ENCODE measurements around the gene TSC22D1. TPM values are rescaled to one million over a fixed set of nuclear protein-coding genes. Genes with fewer than 3 reads are reported as not detected.

TSC22D1 gene
- total RNA-seq, 3 donors from 2014 or later, result 3.9 to 5.6 (median 4.8) TPM

DNA sequence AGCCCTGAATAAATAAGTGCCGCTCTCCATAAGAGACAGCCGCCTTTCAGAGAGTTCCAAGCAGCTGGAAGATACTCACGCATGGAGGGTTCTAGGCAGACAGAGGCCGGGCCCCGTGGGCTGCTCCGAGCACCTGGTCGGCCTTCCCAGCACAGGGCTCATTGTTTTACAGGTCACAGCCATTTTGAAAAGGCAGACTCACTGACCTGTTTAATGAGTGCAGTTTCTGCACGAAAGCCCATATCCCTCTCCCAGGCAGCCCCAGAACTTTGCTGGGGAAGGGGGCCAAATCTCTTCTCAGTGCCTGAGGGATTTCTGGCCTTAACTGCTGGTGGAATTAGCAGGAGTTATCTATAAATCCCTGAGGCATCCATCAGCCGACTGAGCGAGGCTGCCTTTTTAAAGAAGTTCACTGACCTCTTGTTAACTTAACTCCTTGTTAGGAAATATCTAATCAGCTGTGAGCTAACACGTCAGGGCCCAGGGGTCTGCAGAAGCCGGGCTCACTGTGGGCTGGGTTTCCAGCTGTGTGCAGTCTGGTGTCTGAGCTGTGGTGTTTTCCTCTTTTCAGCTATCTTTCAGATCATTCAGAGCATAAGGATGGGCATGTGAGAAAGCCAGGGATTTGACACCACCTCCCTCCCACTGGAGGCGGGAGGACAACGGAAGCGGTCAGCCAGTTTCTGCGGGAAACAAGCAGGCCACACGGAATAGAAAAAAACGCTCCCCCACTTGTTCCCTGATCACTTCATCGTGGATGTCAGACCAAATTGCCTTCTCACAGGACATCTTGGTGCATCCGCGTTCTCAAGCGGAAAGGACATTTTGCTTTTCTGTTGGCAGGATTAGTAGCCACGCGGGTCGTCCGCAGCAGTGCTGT lies 179.2 kb downstream of the TSC22D1 start:
- Mint-ChIP-seq H3K4me1 (ENCODE audit: low read depth) (no peaks in the 10 kb centered on the region), H3K4me3 (no peak overlapping the region), H3K9me3 (no peaks in the 10 kb centered on the region), H3K27me3 (ENCODE audit: low read depth) (peaks cover 10% of the 10 kb centered on the region), H3K36me3 (ENCODE audit: insufficient read depth) (no peaks in the 10 kb centered on the region)
- ATAC-seq (no peak), DNase-seq (no peak)

DNA sequence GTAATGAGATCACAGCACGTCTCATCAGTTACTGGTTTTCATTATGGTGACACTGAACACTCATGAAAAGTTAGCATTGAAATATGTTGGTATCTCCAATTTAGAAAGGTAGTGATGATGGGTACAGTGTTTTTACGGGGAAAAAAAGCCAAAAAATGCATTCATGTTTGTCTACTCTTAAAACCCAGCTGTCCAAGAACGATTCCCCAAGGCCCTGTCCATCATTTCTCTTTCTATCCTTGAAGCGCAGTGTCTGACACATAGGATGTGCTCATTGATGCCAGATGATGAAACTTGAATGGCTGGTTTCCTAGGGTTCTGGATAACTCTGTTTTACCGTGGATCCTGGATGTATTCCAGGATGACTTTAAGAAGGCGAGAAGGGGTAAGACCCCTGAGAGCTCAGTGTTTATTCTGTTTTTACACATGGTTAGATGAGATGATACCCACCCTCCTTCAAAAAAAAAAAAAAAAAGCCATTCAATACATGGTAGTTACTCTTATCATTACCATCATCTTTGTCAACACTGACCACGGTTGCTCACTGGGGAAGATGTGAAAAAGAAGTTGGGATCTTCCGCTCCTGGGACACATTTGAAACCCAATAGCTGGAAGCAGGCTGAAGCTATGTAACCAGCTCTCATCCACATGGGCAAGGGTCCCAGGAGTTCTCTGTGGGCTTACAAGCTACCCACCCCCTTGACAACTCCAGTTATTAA lies 180.0 kb downstream of the TSC22D1 start:
- H3K4me1 Mint-ChIP-seq (ENCODE audit: low read depth), result no peaks in the 10 kb centered on the region
- no peaks in the 10 kb centered on the region for H3K9me3 Mint-ChIP-seq
- H3K4me3 Mint-ChIP-seq, result no peak overlapping the region
- no peaks in the 10 kb centered on the region for H3K36me3 Mint-ChIP-seq (ENCODE audit: insufficient read depth)
- H3K27me3 Mint-ChIP-seq (ENCODE audit: low read depth), result peaks cover 10% of the 10 kb centered on the region
- ATAC-seq (no peak), DNase-seq (no peak)

DNA sequence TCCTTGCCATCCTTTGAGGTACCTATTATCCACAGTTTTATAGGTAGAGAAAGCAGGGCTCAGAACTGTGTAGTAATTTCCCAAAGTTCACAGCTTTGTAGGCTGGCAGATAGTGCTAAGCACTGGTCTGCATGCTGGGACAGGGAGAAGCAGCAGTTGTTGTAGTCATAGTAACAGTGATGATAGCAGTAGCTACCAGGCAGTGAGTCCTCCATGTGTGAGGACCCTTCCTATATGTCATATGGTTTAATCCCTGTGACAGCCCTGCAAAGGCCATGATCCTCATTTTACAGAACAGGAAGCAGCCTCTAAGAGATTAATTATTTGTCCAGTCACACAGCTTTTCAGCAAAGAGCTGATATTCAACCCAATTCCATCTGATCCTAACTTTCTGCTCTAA lies 181.5 kb downstream of the TSC22D1 start:
- H3K4me1 Mint-ChIP-seq (ENCODE audit: low read depth), result no peaks in the 10 kb centered on the region
- ATAC-seq (no peak), DNase-seq (no peak)
- H3K9me3 Mint-ChIP-seq, result no peaks in the 10 kb centered on the region
- no peak overlapping the region for H3K4me3 Mint-ChIP-seq
- no peaks in the 10 kb centered on the region for H3K36me3 Mint-ChIP-seq (ENCODE audit: insufficient read depth)
- H3K27me3 Mint-ChIP-seq (ENCODE audit: low read depth), result peaks cover 10% of the 10 kb centered on the region

DNA sequence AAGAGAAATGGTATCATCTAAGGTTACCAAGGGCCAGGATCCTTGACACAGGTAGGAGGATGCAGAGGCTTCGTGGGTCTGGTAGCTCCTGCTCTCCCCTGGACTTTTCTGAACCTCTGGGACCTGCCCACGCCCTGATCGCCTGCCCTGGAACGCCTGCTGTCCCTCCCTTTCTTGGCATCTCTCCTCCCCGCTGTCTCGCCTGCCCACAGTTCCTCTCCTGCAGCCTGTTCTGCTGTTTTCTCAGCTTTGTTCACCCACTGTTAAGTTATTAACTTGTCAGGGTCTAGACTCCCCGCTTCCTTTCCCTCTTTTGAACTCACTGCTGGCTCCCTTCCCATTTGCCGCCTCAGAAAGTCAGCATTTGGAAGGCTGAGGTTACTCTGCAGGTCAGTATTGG lies 182.7 kb downstream of the TSC22D1 start:
- ATAC-seq (no peak), DNase-seq (no peak)
- Mint-ChIP-seq H3K4me1 (ENCODE audit: low read depth) (no peaks in the 10 kb centered on the region), H3K27me3 (ENCODE audit: low read depth) (peaks cover 10% of the 10 kb centered on the region), H3K4me3 (no peak overlapping the region), H3K36me3 (ENCODE audit: insufficient read depth) (no peaks in the 10 kb centered on the region), H3K9me3 (no peaks in the 10 kb centered on the region)

DNA sequence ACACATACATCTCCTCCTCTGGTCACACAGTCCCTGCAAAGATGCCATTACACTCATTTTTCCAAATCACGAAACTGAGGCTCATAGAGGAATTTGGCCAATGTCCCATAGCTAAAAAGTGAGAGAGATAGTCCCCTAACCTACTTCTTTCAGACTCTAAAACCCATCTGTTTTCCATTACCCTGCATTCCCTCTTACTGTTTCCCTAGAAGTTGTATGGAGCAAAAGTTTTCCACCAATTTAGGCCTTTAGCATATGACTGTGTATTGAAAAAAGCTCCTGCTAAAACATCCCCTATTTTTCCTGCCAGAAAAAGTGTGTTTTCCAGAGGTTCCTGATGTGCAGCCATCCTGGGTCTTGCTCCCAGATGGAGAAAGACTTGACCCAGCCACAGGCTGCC lies 186.3 kb downstream of the TSC22D1 start:
- DNase-seq (no peak), ATAC-seq (no peak)
- no peaks in the 10 kb centered on the region for H3K9me3 Mint-ChIP-seq
- no peak overlapping the region for H3K4me3 Mint-ChIP-seq
- no peaks in the 10 kb centered on the region for H3K36me3 Mint-ChIP-seq (ENCODE audit: insufficient read depth)
- H3K27me3 Mint-ChIP-seq (ENCODE audit: low read depth), result peaks cover 10% of the 10 kb centered on the region
- no peaks in the 10 kb centered on the region for H3K4me1 Mint-ChIP-seq (ENCODE audit: low read depth)

DNA sequence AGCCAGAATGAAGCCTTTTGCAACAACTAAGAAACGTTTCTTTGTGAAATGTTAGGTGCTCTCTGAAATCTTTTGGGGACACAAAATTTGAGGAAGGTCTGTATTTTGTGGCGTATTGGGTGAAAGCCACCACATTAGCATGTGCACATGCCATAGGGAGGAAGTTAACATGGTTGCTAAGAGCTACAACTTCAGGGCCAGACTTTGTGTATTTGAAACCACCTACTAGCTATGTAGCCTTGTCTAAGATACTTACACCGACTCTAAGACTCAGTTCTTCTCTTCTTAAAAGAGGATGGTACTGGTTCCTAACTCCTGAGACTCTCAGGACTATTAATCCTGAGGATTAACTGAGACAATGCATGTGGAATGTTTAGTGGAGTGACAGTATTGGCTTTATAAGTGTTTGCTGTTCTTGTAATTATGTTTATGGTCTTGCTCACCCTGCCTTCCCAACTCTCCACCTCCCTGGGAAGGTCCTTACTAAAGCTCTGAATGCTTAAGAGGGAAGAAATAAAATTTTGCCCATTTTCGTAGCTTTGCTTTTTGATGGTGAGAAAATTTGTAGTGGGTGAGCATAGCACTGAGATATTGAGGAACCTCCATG lies 187.0 kb downstream of the TSC22D1 start:
- Mint-ChIP-seq H3K36me3 (ENCODE audit: insufficient read depth) (no peaks in the 10 kb centered on the region), H3K4me3 (no peak overlapping the region), H3K4me1 (ENCODE audit: low read depth) (no peaks in the 10 kb centered on the region), H3K27me3 (ENCODE audit: low read depth) (peaks cover 10% of the 10 kb centered on the region), H3K9me3 (no peaks in the 10 kb centered on the region)
- ATAC-seq, result no peak
- no peak for DNase-seq

DNA sequence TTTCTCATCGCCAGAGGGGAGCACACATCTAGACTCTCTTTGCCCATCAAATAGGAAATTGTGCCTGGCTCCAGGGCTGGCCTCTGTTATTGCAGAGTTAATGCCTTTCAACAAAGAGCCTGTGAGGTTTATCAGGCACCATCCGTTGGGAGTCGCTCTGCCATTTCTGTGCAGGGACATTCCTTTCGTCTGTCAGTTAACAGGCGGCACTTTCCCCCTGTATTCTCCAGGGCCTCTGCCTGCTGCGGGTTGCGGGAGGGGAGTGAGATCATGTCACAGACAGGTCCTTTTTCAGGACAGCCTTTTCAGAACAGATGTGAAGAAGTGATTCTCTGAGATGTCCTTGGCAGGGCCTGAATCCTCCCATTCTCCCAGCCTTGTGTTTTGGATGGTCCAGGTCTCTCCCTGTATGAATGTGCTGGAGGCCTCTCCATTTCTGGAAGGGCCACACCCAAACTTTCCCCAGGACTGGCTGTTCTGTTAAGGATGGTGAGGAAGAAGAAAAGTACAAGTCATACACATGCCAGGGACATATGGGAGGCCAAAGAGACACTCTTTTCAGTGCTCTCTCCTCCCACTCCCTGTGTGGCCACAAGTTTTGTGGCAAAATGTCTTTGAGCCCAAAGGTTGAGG lies 187.6 kb downstream of the TSC22D1 start:
- Mint-ChIP-seq H3K9me3 (no peaks in the 10 kb centered on the region), H3K36me3 (ENCODE audit: insufficient read depth) (no peaks in the 10 kb centered on the region), H3K4me1 (ENCODE audit: low read depth) (no peaks in the 10 kb centered on the region), H3K27me3 (ENCODE audit: low read depth) (peaks cover 10% of the 10 kb centered on the region), H3K4me3 (no peak overlapping the region)
- DNase-seq, result no peak
- ATAC-seq, result no peak

DNA sequence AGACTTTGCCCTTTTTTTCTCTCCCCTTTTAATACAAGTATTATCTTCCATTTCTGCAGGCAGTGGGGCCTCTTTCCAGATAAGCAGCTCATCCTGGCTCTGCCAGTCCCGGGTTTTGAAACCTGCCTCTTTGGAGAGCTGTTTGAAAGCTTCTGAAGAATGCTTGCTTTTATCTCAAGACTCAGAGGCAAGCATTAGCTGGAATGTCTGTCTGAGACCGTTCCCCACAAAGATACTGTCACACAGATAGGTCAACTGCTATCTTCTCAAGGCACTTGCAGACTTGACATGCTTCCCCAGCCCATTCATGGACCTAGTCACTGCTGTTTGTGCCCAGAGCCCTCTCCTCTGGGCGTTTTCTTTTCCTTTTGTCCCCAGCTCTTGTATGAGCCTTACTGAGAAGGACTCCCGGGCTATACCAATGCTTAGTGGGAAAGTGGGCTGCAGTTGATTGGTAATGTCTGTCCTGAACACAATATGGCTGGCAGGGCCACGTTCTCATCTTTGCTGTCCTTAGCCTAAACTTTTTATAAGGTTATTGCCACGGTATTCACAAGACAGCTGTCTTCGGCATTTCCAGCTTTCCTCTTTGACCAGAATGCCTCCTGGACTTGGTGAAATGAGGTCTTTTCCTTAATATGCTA lies 189.1 kb downstream of the TSC22D1 start:
- H3K27me3 Mint-ChIP-seq (ENCODE audit: low read depth), result no peaks in the 10 kb centered on the region
- no peaks in the 10 kb centered on the region for H3K4me1 Mint-ChIP-seq (ENCODE audit: low read depth)
- H3K36me3 Mint-ChIP-seq (ENCODE audit: insufficient read depth), result no peaks in the 10 kb centered on the region
- no peak overlapping the region for H3K4me3 Mint-ChIP-seq
- ATAC-seq (no peak), DNase-seq (no peak)
- H3K9me3 Mint-ChIP-seq, result no peaks in the 10 kb centered on the region

DNA sequence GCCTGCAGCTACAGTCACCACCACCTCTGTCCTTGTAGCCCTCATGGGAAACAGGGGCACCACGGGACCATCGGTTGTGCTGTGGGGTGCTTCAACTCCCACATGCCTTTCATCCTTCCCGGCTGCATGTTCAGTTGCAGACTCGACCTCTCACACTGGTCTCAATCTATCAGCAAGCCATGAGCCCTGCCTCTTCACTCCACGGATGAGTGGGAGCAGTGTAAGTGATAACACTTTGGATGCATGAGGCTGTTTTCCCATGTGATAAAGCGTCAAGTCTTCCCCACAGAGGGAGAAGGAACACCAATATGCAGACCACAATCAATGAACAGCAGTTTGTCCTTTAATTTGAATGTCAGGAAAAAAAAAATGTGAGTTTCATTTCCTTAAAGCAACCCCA lies 190.3 kb downstream of the TSC22D1 start:
- Mint-ChIP-seq H3K27me3 (ENCODE audit: low read depth) (no peaks in the 10 kb centered on the region), H3K36me3 (ENCODE audit: insufficient read depth) (no peaks in the 10 kb centered on the region), H3K4me3 (no peak overlapping the region), H3K9me3 (no peaks in the 10 kb centered on the region), H3K4me1 (ENCODE audit: low read depth) (no peaks in the 10 kb centered on the region)
- ATAC-seq (no peak), DNase-seq (no peak)

DNA sequence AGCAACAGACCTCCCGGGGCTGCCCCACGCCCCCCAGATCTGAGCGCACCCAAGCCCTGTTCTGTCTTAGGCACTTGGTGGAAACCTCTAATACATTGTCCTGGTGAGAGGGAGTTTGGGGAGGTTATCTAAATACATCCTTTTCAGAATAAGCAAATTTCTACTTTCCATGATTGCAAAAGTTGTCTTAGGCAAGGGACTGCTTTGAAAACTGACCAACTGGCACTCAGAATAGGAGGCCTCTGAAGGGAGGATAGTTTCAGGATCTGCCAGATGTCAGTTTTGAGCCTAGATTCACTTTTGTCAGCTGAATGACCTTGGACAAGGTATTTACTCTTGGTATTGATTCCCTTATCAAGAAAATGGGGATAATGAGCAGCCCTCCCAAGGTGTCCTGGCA lies 190.7 kb downstream of the TSC22D1 start:
- H3K27me3 Mint-ChIP-seq (ENCODE audit: low read depth), result no peaks in the 10 kb centered on the region
- H3K4me1 Mint-ChIP-seq (ENCODE audit: low read depth), result no peaks in the 10 kb centered on the region
- H3K9me3 Mint-ChIP-seq, result no peaks in the 10 kb centered on the region
- H3K4me3 Mint-ChIP-seq, result no peak overlapping the region
- H3K36me3 Mint-ChIP-seq (ENCODE audit: insufficient read depth), result no peaks in the 10 kb centered on the region
- no peak for ATAC-seq
- no peak for DNase-seq

DNA sequence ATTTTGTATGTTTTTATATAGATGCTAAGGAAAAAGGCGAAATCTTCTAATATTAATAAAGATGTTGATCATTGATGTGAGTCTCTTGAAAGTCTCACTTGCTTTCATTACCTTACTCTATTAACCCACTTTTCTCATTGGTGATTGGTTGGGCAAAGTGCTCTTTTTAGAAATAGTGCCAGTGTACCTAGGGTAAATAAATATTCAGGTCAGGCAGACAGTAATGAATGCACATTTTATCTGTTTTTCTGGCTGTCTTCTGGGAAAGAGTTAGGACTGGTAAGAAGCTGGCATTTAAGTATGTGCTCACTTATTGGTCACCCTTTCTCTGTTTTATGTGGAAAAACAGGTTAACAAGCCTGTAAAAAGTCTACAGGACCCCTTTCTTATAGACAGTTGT lies 191.4 kb downstream of the TSC22D1 start:
- DNase-seq (no peak), ATAC-seq (no peak)
- Mint-ChIP-seq H3K27me3 (ENCODE audit: low read depth) (no peaks in the 10 kb centered on the region), H3K36me3 (ENCODE audit: insufficient read depth) (no peaks in the 10 kb centered on the region), H3K4me1 (ENCODE audit: low read depth) (no peaks in the 10 kb centered on the region), H3K9me3 (no peaks in the 10 kb centered on the region), H3K4me3 (no peak overlapping the region)

DNA sequence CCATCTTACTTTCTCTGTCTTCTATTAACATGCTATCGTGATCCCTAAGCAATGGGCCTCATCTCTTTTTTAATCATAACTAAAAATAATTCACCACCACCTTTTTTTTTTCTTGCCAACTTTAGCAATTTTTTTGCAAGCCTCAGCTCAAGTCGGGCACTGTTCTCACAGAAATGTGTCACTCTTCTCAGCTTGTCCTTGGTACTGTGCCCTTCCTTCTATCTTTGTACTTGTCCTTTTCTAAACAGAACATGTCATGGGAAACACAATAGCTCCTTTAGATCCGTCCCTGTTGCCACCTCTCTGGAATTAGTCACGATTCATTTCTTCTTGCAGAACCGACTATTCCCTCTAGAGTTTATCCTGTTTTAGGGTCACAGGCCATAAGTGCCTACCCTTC lies 192.2 kb downstream of the TSC22D1 start:
- H3K27me3 Mint-ChIP-seq (ENCODE audit: low read depth), result no peaks in the 10 kb centered on the region
- H3K4me1 Mint-ChIP-seq (ENCODE audit: low read depth), result no peaks in the 10 kb centered on the region
- H3K9me3 Mint-ChIP-seq, result no peaks in the 10 kb centered on the region
- no peak for ATAC-seq
- H3K4me3 Mint-ChIP-seq, result no peak overlapping the region
- DNase-seq, result no peak
- H3K36me3 Mint-ChIP-seq (ENCODE audit: insufficient read depth), result no peaks in the 10 kb centered on the region

DNA sequence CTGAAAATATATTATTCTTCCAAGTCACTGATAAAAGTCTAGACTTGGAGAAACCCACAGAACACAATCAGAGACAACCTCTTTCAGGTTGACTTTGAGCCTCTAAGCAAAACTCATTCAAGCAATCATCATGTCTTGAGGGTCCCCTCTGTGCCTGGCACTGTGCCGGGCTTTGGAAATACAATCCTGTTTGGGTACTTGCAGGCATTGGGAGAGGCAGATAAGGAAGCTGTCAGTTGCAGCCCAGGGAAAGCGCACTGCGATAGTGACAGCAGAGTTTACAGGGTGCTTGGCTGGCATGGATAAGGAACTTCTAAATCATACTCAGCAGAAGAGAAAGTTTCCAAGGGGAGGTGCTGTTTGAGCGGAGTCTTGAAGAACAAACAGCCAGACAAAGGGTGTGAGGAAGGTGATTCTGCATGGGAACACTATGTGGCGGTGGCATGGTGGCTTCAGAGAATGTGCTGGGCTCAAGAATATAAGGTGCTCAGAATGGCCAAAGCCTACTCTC lies 193.4 kb downstream of the TSC22D1 start:
- no peaks in the 10 kb centered on the region for H3K4me1 Mint-ChIP-seq (ENCODE audit: low read depth)
- no peak overlapping the region for H3K4me3 Mint-ChIP-seq
- no peaks in the 10 kb centered on the region for H3K36me3 Mint-ChIP-seq (ENCODE audit: insufficient read depth)
- DNase-seq (no peak), ATAC-seq (no peak)
- H3K27me3 Mint-ChIP-seq (ENCODE audit: low read depth), result no peaks in the 10 kb centered on the region
- H3K9me3 Mint-ChIP-seq, result no peaks in the 10 kb centered on the region

All from activated T-cell treated with anti-CD3 and anti-CD28 coated beads, Interleukin-2, amount 50 U/mL, for 4 hours (primary cell).